ENCODE measurements around the gene IRF8.
A peak's percentile ranks its signal among the peaks of the same experiment; 100 is the strongest.

IRF8 gene

GRCh38 chr16:85860413-85861094 is 38.4 kb upstream of the IRF8 start:
- in situ Hi-C loops (cut with MboI; ENCODE audit: low sequenced_read_pairs, unreplicated experiment) = no loop called here
- peak; percentile 80 for DNase-seq (ENCODE audit: low spot score)
- TF ChIP-seq CTCF (IDR thresholded peaks at IDR 0.05; ENCODE audit: borderline replicate concordance, control extremely low read depth, extremely low read depth, insufficient read depth, missing control alignments) = no peak

DNA sequence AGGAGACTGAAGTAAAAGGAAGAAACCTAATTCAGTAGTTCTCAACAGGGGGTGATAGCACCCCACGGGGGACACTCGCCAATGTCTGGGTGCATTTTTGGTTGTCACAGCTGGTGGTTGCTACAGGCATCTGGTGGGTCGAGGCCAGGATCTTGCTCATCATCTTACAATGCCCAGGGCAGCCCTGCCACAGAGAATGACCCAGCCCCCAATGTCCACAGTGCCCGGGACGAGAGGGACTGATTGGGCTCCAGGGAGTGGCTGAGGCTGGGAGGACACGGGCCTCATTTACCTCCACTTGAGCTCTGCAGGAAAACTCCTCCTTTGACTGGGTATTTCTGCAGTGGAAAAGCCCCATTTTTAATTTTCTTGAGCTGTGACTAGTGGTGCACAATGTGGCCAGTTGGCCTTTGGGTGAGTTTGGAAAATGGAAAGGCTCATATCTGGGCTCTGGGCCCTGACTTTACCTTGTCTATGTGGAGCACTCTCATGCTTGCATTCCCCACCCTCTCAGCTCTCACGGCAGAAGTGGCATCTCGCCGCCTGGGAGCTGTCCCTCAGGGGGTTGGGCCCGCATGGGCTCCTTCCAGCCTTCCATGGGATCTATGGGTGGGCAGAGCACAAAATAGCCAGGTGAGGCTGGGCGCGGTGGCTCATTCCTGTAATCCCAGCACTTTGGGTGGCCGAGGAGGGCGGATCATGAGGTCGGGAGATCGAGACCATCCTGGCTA is 37.7 kb upstream of the IRF8 start:
- no peak for TF ChIP-seq CTCF (IDR thresholded peaks at IDR 0.05; ENCODE audit: borderline replicate concordance, control extremely low read depth, extremely low read depth, insufficient read depth, missing control alignments)
- DNase-seq (ENCODE audit: low spot score) = no peak
- in situ Hi-C loops (cut with MboI; ENCODE audit: low sequenced_read_pairs, unreplicated experiment) = no loop called here

GRCh38 chr16:85862476-85863383 is 36.2 kb upstream of the IRF8 start:
- in situ Hi-C loops (cut with MboI; ENCODE audit: low sequenced_read_pairs, unreplicated experiment) = no loop called here
- no peak for TF ChIP-seq CTCF (IDR thresholded peaks at IDR 0.05; ENCODE audit: borderline replicate concordance, control extremely low read depth, extremely low read depth, insufficient read depth, missing control alignments)
- no peak for DNase-seq (ENCODE audit: low spot score)

DNA sequence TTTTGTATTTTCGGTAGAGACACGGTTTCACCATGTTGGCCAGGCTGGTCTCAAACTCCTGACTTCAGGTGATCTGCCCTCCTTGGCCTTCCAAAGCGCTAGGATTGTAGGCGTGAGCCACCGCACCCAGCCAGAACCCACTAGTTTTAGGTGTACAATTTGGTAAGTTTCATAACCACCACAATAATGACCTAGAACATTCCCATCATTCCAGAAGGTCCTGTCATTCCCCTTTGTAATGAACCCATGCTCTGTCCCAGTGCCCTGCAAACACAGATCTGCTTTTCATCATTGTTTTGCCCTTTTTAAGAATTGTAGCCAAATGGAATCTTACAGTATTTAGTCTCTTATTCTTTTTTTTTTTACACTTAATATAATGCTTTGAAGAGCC is 35.6 kb upstream of the IRF8 start:
- TF ChIP-seq CTCF (IDR thresholded peaks at IDR 0.05; ENCODE audit: borderline replicate concordance, control extremely low read depth, extremely low read depth, insufficient read depth, missing control alignments) = no peak
- in situ Hi-C loops (cut with MboI; ENCODE audit: low sequenced_read_pairs, unreplicated experiment) = no loop called here
- DNase-seq (ENCODE audit: low spot score) = no peak

DNA sequence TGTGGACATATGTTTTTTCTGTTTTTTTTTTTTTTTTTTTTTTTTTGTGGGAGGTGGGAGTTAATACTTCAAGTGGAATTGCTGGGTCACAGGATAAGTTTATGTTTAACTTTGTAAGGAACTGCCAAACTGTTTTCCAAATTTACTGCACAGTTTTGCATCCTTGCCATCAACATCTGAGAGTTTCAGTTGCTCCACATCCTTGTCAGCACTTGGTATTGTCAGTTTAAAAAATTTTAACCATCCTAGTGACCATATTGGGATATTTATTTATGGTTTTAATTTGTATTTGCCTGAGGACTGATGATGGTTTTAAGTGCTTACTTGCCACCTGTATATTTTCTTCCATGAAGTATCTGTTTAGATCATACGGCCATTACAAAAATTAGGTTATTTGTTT is 34.0 kb upstream of the IRF8 start:
- no peak for TF ChIP-seq CTCF (IDR thresholded peaks at IDR 0.05; ENCODE audit: borderline replicate concordance, control extremely low read depth, extremely low read depth, insufficient read depth, missing control alignments)
- DNase-seq (ENCODE audit: low spot score) = no peak
- in situ Hi-C loops (cut with MboI; ENCODE audit: low sequenced_read_pairs, unreplicated experiment) = no loop called here

GRCh38 chr16:85867189-85867588 is 31.8 kb upstream of the IRF8 start:
- no peak for TF ChIP-seq CTCF (IDR thresholded peaks at IDR 0.05; ENCODE audit: borderline replicate concordance, control extremely low read depth, extremely low read depth, insufficient read depth, missing control alignments)
- no peak for DNase-seq (ENCODE audit: low spot score)
- in situ Hi-C loops (cut with MboI; ENCODE audit: low sequenced_read_pairs, unreplicated experiment) = no loop called here
